Glomerular visceral epithelial cell (primary cell): Measurements from ENCODE around the gene DCLK1.

Experiments used
- DNase-seq: peaks from one replicate; pipeline ENCODE4 v3.0.0-alpha.2; 2016; ENCODE audit errors: extremely low spot score

DCLK1 gene

DNA sequence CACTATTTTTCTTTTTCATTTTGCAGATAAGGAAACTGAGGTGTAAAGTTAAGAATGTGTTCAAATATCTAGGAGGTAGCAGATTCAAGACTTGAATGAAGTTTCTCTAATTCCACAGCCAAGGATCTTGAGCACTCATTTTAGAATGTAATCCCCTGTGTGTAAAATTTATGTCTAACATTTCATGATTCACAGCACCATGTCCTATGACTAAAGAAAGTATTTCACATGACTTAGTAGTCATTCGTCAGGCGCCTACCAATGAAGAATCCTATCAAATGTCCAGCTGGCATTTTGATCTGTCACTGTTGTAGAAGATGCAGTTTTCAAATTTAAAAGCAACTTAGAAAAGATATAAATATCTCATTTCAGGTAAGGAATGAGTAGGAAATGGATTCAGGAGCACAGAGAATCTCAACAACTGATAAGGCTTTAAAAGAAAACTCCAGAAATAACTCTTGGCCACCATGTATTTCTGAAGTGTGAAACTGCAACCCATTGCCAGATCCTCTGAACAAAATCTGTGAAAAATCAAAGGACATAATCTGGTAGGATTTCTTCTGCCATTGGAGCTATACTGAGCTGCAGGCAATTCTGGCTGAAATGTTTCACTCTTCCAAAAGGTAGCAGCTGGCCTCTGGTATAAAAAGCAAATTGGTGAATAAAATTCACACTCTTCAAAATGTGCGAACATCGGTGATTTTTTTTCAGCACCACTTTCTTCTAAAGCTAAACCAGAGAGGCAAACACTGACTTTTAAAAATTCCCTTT lies 92.2 kb downstream of the DCLK1 start:
- DNase-seq = no peak

DNA sequence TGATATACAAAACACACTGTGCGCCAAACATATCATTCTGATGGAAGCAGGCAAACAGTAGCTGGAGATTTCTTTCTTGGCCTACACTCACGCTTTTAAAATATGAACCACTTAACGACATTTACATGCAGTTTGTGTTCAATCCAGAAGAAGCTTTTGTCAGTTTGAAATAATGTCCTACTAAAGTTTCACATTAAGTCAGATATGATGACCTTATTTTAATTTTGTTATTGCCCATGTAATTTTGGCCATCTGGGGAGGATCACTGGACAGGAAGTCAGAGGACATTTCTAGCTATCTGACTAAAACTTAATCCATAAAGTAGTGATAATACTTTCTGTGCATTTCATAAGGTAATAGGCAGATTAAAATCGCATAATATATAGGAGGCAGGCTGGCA lies 98.1 kb downstream of the DCLK1 start:
- no peak for DNase-seq

- DNase-seq = no peak
Measured at GRCh38 chr13:36031490-36031889, 99.7 kb downstream of the DCLK1 start.

DNA sequence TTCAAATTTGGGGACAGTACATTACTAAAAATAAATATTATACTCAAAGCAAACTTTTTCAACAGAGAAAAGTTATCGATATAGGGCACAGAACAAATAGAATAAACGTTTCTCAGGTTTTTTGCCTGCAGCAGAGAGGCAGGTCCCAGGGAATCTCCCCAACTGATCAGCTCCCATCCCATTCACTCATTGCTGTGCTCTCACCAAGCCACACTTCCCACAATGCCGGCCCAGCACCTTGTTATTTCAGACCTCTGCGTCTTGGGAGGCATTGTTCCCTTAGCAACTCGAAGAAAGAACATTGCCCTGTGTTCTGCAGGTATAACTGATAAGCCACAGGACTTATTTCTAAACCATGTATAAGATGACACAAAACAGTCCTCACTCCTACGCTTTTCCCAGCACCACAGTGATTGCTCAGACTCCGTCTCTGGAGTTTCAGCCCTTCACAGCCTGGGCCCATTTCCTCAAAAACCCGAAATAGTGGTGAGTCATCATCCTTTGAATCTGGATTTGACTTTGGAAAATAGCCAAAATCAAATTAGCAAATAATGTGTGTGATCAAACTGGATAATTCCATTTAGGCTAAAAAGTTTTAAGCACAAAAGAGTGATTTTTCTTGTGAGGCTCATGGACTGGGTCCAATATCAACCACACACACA lies 100.4 kb downstream of the DCLK1 start:
- no peak for DNase-seq

DNA sequence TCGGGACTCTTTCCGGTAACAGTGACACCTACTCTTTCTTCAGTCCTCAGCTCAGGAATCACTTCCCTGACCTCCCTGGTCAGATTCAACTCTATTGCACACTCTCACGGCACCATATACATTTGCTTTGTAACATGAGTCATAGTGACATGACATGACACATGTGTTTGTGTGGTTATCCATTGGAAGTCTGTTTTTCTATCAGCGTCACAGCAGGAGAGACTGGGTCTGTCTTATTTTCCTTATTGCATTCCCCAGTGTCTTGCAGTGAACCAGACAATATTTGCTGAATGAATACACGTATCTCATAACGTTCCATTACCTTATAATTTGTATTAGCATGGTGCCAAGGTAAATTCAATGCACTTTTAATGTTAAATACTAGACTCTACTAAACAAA lies 102.0 kb downstream of the DCLK1 start:
- DNase-seq = no peak

DNA sequence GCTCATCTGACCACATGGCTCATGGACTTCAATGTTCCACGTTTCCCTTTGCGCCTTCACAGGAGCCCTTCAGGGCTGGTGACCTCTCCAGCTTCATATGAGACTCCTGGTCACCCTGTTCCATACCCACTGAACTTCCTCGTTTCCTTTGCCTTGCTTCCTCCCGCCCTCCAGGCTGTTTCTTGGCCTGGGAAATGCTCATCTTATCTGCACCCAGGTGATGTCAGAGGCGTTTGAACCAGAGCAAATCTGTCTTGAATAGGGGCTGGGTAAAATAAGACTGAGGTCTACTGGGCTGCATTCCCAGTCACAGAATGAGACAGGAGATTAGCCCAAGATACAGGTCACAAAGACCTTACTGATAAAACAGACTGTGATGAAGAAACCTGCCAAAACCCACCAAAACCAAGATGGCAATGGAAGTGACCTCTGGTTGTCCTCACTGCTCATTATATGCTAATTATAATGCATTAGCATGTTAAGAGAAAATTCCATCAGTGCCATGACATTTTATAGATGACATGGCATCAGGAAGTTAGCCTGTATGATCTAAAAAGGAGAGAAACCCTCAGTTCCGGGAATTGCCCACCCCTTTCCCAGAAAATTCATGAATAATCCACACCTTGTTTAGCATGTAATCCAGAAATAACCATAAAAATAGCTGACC lies 102.7 kb downstream of the DCLK1 start:
- DNase-seq = no peak

DNA sequence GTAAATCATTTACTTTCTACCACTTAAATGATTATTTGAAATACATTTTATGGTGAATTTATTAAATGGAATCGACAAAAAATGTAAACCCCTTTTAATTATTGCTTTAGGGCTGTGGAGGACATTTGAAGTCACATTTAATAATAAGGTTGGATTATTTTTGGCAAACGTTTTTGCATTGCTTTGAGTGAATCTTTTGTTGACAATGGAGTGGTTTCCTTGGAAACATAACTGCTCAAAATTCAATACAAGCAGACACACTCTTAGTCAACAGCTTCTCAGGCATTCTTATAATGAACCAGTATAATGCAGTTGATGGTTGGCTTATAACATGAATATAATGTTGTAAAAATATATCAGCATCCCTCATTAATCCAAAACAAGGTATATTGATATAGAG lies 104.7 kb downstream of the DCLK1 start:
- no peak for DNase-seq

DNA sequence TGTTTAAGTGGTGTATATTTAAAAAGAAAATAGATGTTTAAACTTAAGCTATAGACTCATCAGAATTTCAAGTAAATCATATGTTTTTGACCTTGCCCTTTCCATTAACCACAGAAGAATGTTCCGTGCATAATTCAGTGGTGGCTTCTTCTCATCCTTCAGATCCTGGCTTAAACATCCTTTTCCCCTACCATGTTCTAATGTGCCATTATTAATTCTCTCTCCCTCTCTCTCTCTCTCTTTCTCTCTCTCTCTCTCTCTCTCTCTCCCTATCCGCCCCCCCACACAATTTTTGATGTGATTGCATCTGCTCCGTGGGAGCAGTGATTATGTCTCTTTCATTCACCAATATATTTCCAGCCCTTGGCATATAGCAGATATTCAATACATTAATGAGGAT lies 116.4 kb downstream of the DCLK1 start:
- no peak for DNase-seq

DNA sequence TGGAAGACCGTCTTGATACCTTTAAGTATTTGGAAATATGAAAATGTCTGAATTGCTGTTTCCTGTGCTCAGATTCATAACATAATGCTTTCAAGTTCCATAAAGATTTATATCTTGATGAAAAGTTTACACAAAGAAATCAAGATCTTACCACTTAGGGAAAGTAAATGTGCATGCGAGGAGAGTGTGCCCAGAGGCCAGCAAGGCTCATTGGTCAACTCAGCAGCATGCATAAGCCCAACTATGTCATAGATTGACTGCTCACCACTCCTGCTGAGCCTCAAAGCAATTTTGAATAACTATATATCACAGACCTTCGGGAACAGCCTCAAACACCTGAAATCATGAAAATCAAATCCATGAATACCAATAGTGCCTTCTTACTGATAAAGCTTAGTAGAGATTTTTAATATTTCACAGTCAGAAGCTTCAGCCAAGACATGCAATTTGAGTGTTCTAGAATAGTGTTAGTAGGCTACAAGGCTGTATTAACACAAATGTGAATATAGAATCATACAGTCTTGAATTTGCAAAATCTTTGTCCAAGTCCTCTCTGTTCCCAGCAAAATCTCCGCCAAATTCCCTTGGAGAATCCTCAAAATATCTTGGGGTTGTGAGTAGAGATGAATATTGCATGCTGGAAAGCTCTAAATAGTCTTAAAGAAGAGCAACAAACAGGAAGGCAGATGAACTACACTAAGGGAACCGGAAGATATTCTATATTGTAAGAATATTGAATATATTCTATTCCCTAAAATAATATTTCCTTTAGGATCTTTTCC lies 124.1 kb downstream of the DCLK1 start:
- no peak for DNase-seq

DNA sequence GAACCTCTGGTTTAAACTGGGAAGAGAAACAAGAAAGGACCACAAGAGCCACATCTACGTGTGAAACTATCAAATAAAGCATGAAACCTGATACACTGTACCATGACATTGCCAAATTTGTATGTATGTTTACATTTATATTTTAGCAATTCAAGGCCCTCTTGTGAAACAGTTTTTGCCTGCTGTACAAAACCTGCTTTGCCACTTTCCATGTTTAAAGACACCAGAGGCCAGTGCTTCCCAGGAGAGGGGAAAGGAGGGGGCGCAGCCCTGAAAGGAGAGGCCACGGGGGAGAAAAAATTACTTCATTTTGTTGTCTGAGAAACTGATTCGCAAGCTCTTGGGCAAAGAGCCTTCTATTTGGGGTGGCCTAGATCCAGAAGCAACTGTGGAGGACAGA lies 124.8 kb downstream of the DCLK1 start:
- DNase-seq = no peak

DNA sequence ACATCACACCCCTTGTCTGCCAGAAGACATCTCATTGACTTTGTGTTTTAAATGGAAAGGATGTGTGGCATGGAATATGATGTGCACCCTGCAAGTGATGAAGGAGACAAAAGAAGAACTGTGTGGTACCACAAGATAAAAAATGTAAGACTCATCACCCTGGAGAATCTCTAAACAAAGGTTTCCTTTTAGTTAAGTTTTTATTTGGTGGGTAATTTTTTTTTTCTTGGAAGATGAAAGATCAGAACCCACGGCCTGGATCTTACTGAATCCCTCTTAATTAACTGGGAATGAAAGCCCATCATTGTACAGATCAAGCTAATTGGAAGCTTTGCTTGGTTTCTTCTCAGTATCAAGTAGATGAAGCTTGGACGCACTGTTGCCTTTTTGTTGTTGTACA lies 129.6 kb downstream of the DCLK1 start:
- DNase-seq = no peak

GRCh38 chr13:36000028-36000427 lies 131.2 kb downstream of the DCLK1 start:
- DNase-seq = no peak

DNA sequence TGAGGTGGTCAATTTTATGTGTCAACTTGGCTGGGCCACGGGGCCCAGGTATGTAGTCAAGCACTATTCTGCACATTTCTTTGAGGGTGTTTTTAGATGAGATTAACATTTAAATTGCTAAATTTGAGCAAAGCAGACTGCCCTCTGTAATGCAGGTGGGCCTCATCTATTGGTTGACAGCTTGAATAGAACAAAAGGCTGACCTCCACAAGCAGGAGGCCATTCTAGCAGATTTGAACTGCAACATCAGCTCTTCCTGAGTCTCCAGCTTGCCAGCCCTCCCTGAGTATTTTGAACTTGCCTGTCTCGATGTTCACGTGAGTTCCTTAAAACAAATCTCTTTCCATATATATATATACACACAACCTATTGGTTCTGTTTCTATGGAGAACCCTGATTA lies 134.8 kb downstream of the DCLK1 start:
- DNase-seq = no peak

- no peak for DNase-seq
Measured at GRCh38 chr13:35995136-35995535, 136.0 kb downstream of the DCLK1 start.

DNA sequence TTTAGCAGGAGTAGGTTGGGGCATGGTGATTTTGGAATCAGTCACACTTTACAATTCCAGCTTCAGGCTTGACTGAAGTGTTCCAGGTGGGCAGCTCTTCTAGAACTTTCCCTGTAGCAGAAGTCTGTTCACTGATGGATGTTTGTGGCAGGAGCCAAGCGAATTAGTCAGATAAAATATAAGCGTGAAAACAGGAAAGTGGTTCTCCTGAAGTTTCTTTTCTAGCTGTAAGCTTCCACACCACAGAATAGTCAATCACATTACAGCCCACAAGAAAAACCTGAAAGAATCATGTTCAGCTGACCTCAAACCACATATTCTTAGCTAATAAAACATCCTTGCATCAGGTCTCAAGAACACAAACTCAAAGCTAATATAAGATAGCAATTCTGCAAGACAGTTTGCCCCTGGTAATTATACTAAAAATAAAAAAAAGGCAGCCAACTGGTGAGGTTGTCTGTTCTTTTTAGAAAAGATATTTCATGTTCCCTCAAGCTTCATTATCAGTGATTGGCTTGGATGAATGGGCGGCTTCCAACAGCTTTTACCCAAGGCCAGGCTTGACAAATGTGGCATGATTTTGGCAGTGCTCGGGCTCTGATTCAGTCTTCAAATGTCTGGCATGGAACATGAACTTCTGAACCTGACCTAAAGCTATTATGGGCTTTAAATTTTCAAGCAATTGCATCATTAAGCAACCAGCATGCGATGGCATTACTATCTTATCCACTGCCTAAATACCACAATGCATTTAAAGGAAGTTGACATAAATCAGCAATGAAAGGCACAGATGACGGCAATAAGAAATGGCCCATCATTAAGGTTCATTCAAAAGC lies 136.8 kb downstream of the DCLK1 start:
- peak; percentile 86 for DNase-seq

- DNase-seq = no peak
Measured at GRCh38 chr13:35993686-35994085, 137.5 kb downstream of the DCLK1 start.

GRCh38 chr13:35992964-35993363 lies 138.2 kb downstream of the DCLK1 start:
- no peak for DNase-seq

DNA sequence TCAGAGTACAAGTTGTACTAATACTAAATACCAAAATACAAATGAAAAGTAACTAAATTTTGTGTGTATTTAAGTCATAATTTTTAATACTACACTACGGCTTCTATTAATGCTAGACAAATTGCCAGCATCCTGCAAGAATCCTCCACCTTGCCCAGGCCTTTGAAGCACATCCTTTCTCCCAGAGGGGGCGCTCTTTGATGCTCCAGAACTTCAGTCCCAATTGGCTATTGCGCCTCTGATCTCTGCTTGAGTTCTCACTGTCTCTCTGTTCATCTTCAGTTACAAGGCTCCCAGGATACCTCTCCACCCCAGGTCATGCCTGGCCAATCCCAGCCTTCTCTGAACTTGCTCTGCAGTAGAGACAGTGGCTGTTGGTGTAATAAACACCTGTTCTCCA lies 141.0 kb downstream of the DCLK1 start:
- DNase-seq = no peak

- DNase-seq = no peak
Measured at GRCh38 chr13:35988648-35989081, 142.5 kb downstream of the DCLK1 start.

GRCh38 chr13:35987572-35988513 lies 143.3 kb downstream of the DCLK1 start:
- no peak for DNase-seq
